HUES64 (cell line): ENCODE measurements around the gene CLPX.
"Not testable (repeated sequence)": the region's sequence is repeated elsewhere in the genome, so short reads cannot be mapped to it uniquely, and the experiment has no call there.

ENCODE experiments used
- H3K27ac ChIP-seq: 2 replicates; pipeline ENCODE4 v1.7.0; 2013; ENCODE audit warnings: low read depth, low read length, inconsistent platforms
- H3K27me3 ChIP-seq: 2 replicates; pipeline ENCODE4 v1.6.1; 2013; ENCODE audit warnings: mild to moderate bottlenecking, low read length; ENCODE audit not compliant: insufficient read depth
- H3K36me3 ChIP-seq: 2 replicates; pipeline ENCODE4 v1.6.1; 2013; ENCODE audit warnings: mild to moderate bottlenecking, low read length; ENCODE audit not compliant: insufficient read depth
- H3K4me1 ChIP-seq: 2 replicates; pipeline ENCODE4 v1.6.1; 2013; ENCODE audit warnings: mild to moderate bottlenecking, low read length, moderate library complexity; ENCODE audit not compliant: insufficient read depth
- H3K4me3 ChIP-seq: 2 replicates; pipeline ENCODE4 v1.5.1; 2013; ENCODE audit warnings: mild to moderate bottlenecking, low read length, moderate library complexity
- H3K9ac ChIP-seq: 2 replicates; pipeline ENCODE4 v1.6.1; 2013; ENCODE audit warnings: mild to moderate bottlenecking, low read depth, low read length
- H3K9me3 ChIP-seq: 2 replicates; pipeline ENCODE4 v1.6.1; 2013; ENCODE audit warnings: low read depth, low read length; ENCODE audit not compliant: insufficient read depth
- WGBS: fragments of 150-250, 120-280 bp; methylation state at CpG from one replicate; pipeline ENCODE4 v1.1.7; 2013; ENCODE audit warnings: missing lambda C conversion rate; 5-methylcytosine and 5-hydroxymethylcytosine counted together

CLPX gene

GRCh38 chr15:65204931-65205660 lies 20.0 kb upstream of the CLPX start:
- Histone ChIP-seq H3K36me3 (no peaks in the 10 kb centered on the region), H3K4me1 (no peaks in the 10 kb centered on the region), H3K27me3 (no peaks in the 10 kb centered on the region), H3K27ac (no peak overlapping the region), H3K4me3 (no peak overlapping the region), H3K9ac (no peak overlapping the region), H3K9me3 (no peaks in the 10 kb centered on the region)
- whole genome bisulfite sequencing = 94% methylated on average over 12 of the region's 12 CpGs

DNA sequence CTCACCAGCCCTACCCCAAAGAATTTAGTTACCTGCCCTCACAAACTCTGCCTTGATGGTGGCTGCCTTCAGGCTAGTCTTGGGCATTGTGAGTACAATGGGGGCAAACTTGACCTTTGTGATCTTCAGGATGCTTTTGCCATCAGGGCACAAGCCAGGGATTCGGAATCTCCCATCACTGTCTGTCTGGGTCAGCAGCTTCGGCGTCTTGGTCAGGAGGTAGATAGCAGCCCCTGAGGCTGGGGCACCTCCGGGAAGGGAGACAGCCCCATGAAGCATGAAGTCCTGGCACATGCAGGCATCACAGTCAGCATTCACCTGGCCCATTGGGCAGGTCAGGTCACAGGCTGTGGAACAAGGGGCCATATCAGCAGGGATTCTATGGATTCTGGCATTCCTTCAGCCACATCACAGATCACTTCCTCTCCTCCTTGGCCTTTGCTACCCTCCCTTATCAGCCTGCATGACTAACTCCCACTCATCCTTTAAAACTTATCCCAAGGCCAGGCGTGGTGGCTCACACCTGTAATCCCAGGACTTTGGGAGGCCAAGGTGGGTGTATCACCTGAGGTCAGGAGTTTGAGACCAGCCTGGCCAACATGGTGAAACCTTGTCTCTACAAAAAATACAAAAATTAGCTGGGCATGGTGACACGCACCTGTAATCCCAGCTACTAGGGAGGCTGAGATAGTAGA lies 19.2 kb upstream of the CLPX start:
- Histone ChIP-seq H3K4me1 (no peaks in the 10 kb centered on the region), H3K9ac (no peak overlapping the region), H3K4me3 (no peak overlapping the region), H3K9me3 (no peaks in the 10 kb centered on the region), H3K36me3 (no peaks in the 10 kb centered on the region), H3K27me3 (no peaks in the 10 kb centered on the region), H3K27ac (no peak overlapping the region)
- WGBS = 91% methylated on average over 6 of the region's 6 CpGs

GRCh38 chr15:65201918-65202317 lies 16.8 kb upstream of the CLPX start:
- no peaks in the 10 kb centered on the region for H3K9me3 ChIP-seq
- no peaks in the 10 kb centered on the region for H3K36me3 ChIP-seq
- no peak overlapping the region for H3K9ac ChIP-seq
- H3K27me3 ChIP-seq = no peaks in the 10 kb centered on the region
- no peaks in the 10 kb centered on the region for H3K4me1 ChIP-seq
- no peak overlapping the region for H3K4me3 ChIP-seq
- WGBS = 80% methylated on average over 1 of the region's 1 CpG
- H3K27ac ChIP-seq = no peak overlapping the region

GRCh38 chr15:65198571-65198970 lies 13.4 kb upstream of the CLPX start:
- H3K36me3 ChIP-seq = no peaks in the 10 kb centered on the region
- no peaks in the 10 kb centered on the region for H3K4me1 ChIP-seq
- no peak overlapping the region for H3K27ac ChIP-seq
- H3K27me3 ChIP-seq = no peaks in the 10 kb centered on the region
- 96% methylated on average over 12 of the region's 12 CpGs for WGBS
- H3K9me3 ChIP-seq = no peaks in the 10 kb centered on the region
- H3K4me3 ChIP-seq = no peak overlapping the region
- no peak overlapping the region for H3K9ac ChIP-seq

- no peak overlapping the region for H3K9ac ChIP-seq
- no peaks in the 10 kb centered on the region for H3K27me3 ChIP-seq
- H3K27ac ChIP-seq = no peak overlapping the region
- H3K9me3 ChIP-seq = no peaks in the 10 kb centered on the region
- no peaks in the 10 kb centered on the region for H3K36me3 ChIP-seq
- no peaks in the 10 kb centered on the region for H3K4me1 ChIP-seq
- no peak overlapping the region for H3K4me3 ChIP-seq
- 97% methylated on average over 8 of the region's 8 CpGs for WGBS
Measured at GRCh38 chr15:65197337-65197645, 12.1 kb upstream of the CLPX start.

DNA sequence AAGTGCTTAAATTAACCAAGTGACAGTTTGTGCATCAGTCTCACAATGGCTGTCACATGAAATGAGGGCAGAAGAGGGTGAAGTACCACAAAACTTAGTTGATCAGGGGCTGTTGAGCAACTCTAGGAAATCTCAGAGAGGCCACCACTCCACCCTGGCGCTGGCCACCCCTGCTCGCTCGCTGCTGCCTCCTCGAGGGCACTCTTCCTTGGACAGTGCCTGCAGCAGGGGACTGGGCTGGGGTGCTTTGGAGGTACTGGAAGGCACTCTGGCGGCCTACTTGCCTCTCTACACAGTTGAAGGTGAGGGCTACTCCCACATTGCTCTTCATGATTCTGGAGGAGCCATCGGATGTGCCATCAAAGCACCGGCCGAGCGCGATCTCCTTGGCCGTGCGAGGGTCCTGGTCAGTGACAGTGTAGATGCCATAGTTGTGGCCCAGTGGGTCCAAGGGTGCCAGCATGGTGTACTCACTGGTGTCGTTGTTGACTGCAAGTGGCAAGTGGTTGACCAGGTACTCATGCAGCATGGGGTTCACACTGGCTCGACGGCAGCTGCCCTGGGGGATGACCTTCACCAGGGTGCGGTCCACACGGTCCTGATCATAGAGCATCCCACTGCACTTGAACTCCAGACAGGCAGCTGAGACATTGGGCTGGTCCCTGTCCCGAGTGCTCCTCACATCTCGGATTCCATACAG lies 11.6 kb upstream of the CLPX start:
- Histone ChIP-seq H3K4me3 (no peak overlapping the region), H3K9ac (no peak overlapping the region)
- WGBS = 94% methylated on average over 19 of the region's 19 CpGs

GRCh38 chr15:65195548-65195923 lies 10.4 kb upstream of the CLPX start:
- no peaks in the 10 kb centered on the region for H3K9me3 ChIP-seq
- H3K9ac ChIP-seq = no peak overlapping the region
- no peak overlapping the region for H3K4me3 ChIP-seq
- no peaks in the 10 kb centered on the region for H3K36me3 ChIP-seq
- no peaks in the 10 kb centered on the region for H3K4me1 ChIP-seq
- no peak overlapping the region for H3K27ac ChIP-seq
- H3K27me3 ChIP-seq = no peaks in the 10 kb centered on the region
- 91% methylated on average over 5 of the region's 5 CpGs for WGBS

More for the DNA sequence above, 11.6 kb upstream of the CLPX start:
- no peaks in the 10 kb centered on the region for H3K27me3 ChIP-seq
- H3K4me1 ChIP-seq = no peaks in the 10 kb centered on the region
- no peak overlapping the region for H3K27ac ChIP-seq
- no peaks in the 10 kb centered on the region for H3K9me3 ChIP-seq
- no peaks in the 10 kb centered on the region for H3K36me3 ChIP-seq

- no peak overlapping the region for H3K27ac ChIP-seq
- 73% methylated on average over 5 of the region's 7 CpGs for WGBS
- no peaks in the 10 kb centered on the region for H3K4me1 ChIP-seq
- H3K9me3 ChIP-seq = no peaks in the 10 kb centered on the region
- H3K4me3 ChIP-seq = no peak overlapping the region
- H3K27me3 ChIP-seq = no peaks in the 10 kb centered on the region
- no peaks in the 10 kb centered on the region for H3K36me3 ChIP-seq
- H3K9ac ChIP-seq = no peak overlapping the region
Measured at GRCh38 chr15:65194826-65195547, 9.8 kb upstream of the CLPX start.

GRCh38 chr15:65192016-65192415 lies 6.9 kb upstream of the CLPX start:
- H3K27ac ChIP-seq = no peak overlapping the region
- H3K4me1 ChIP-seq = no peaks in the 10 kb centered on the region
- WGBS = 96% methylated on average over 5 of the region's 5 CpGs
- no peak overlapping the region for H3K4me3 ChIP-seq
- no peak overlapping the region for H3K9ac ChIP-seq
- no peaks in the 10 kb centered on the region for H3K9me3 ChIP-seq
- H3K27me3 ChIP-seq = no peaks in the 10 kb centered on the region
- H3K36me3 ChIP-seq = no peaks in the 10 kb centered on the region

DNA sequence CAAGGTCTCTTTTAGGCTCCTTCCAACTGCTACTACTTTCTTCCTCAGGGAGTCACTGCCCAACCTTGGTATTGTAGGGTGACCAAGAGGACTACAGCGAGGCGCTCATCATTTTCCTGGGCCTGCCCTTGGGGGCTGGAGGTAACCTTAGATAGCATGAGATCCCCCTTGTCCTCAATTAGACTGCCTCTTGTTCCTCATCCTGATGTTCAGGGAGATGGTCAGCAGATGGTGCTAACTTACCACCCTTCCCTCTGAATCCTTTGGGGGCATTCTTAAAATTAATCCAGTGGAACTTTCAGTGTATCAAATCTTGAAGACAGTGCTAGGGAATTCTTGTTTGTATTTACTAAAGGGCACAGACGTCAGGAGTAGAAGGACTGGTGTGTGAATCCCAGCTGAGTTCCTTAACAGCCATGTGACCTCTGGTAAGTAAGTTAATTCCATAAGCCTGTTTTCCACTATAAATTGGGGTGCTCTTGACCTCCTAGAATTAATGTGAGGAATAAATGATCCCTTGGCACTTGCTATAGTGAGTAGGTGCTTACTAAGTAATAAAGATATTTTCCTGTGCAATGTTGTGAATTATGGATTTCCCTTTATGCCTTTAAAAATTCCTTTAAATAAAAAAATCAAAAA lies 4.1 kb upstream of the CLPX start:
- Histone ChIP-seq H3K4me3 (no peak overlapping the region), H3K27ac (no peak overlapping the region), H3K9ac (no peak overlapping the region), H3K36me3 (no peaks in the 10 kb centered on the region), H3K4me1 (0 out of 2 replicates have a peak, but pooled peaks cover 3% of the 10 kb centered on the region), H3K9me3 (no peaks in the 10 kb centered on the region), H3K27me3 (no peaks in the 10 kb centered on the region)
- WGBS = 14% methylated on average over 3 of the region's 3 CpGs

DNA sequence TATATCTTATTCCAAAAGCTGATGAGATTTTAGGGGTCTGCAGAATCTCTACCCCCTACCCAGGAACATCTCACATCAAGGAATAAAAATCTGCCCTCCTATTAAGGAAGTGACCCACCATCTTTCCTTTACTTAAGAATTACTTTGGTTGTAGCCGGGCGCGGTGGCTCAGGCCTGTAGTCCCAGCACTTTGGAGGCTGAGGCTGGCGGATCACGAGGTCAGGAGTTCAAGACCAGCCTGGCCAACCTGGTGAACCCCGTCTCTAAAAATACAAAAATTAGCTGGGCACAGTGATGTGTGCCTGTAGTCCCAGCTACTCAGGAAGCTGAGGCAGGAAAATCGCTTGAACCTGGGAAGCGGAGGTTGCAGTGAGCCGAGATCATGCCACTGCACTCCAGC lies 3.3 kb upstream of the CLPX start:
- H3K9me3 ChIP-seq, H3K4me3 ChIP-seq, H3K36me3 ChIP-seq, H3K9ac ChIP-seq, H3K27ac ChIP-seq, H3K4me1 ChIP-seq, H3K27me3 ChIP-seq: not testable (repeated sequence)
- WGBS = 92% methylated on average over 9 of the region's 9 CpGs
